Ovary (tissue), 3 donors: ENCODE data around the gene PCDHGA9.

Source experiments
- EP300 ChIP-seq: sonication (generic); formaldehyde crosslinking; IDR thresholded peaks from one replicate; pipeline ENCODE4 v1.6.1; 2017; ENCODE audit warnings: antibody characterized with exemption
- TF ChIP-seq, protein P1 (sequence below), 3 donors: fragments of 450-650 bp in 2 of 3; fragments of 200-600 bp in 1 of 3; IDR thresholded peaks; one replicate each; pipeline versions ENCODE4 v1.5.1 to v1.8.0; 2016 to 2022; ENCODE audit warnings: antibody characterized with exemption in 3 of 3, mild to moderate bottlenecking in 1 of 3
- donor health status: DM: no; HTN: no; CAD: no.

DNA sequence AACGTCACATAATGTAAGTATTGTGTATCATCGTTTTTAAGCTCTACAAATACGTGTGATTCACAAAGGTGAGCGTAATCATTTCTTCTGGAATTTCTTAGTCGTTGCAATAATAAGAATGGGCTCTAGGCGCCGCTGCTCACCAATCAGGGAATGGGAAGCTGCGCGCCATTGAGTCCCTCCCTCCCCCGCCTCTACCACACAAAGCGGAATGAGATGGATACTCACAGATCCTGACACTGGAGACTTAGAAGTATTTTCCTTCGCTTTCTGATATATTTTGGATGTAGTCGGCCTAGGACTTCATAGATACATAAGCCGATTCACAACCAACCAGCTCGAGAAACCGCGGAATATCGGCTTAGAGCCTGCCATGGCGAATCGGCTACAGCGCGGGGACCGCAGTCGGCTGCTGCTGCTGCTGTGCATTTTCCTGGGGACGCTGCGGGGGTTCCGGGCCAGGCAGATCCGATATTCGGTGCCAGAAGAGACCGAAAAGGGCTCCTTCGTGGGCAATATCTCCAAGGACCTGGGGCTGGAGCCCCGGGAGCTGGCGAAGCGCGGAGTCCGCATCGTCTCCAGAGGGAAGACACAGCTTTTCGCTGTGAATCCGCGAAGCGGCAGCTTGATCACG lies 18.4 kb downstream of the PCDHGA9 start, which contains the start of gene PCDHGA11:
- TF ChIP-seq, protein P1, sequence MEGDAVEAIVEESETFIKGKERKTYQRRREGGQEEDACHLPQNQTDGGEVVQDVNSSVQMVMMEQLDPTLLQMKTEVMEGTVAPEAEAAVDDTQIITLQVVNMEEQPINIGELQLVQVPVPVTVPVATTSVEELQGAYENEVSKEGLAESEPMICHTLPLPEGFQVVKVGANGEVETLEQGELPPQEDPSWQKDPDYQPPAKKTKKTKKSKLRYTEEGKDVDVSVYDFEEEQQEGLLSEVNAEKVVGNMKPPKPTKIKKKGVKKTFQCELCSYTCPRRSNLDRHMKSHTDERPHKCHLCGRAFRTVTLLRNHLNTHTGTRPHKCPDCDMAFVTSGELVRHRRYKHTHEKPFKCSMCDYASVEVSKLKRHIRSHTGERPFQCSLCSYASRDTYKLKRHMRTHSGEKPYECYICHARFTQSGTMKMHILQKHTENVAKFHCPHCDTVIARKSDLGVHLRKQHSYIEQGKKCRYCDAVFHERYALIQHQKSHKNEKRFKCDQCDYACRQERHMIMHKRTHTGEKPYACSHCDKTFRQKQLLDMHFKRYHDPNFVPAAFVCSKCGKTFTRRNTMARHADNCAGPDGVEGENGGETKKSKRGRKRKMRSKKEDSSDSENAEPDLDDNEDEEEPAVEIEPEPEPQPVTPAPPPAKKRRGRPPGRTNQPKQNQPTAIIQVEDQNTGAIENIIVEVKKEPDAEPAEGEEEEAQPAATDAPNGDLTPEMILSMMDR (IDR thresholded peaks at IDR 0.05), result no peak
- TF ChIP-seq EP300, result no peak
